Endodermal cell (in vitro differentiated cells): ENCODE measurements around the gene RUFY1. TPM values are rescaled to one million over a fixed set of nuclear protein-coding genes. Genes with fewer than 3 reads are reported as not detected.
A peak's percentile ranks its signal among the peaks of the same experiment; 100 is the strongest.

Source experiments
- DNase-seq: peaks from one replicate; pipeline ENCODE4 v3.0.0-alpha.2; 2017
- H3K27ac ChIP-seq: 2 replicates; pipeline ENCODE4 v1.5.1; 2013; ENCODE audit warnings: mild to moderate bottlenecking, low read depth, low read length, moderate library complexity
- H3K27me3 ChIP-seq: 2 replicates; pipeline ENCODE4 v1.6.1; 2013; ENCODE audit warnings: mild to moderate bottlenecking, low read length, moderate library complexity; ENCODE audit not compliant: insufficient read depth, control insufficient read depth, poor library complexity, severe bottlenecking
- H3K36me3 ChIP-seq: 2 replicates; pipeline ENCODE4 v1.7.0; 2013; ENCODE audit warnings: mild to moderate bottlenecking, low read length, moderate library complexity; ENCODE audit not compliant: control insufficient read depth, insufficient read depth
- H3K4me1 ChIP-seq: one replicate; pipeline ENCODE4 v1.7.0; 2013; ENCODE audit warnings: low read length; ENCODE audit not compliant: control insufficient read depth, insufficient read depth
- H3K4me3 ChIP-seq: 2 replicates; pipeline ENCODE4 v1.5.1; 2013; ENCODE audit warnings: mild to moderate bottlenecking, low read length, moderate library complexity
- H3K9ac ChIP-seq: 2 replicates; pipeline ENCODE4 v1.6.1; 2013; ENCODE audit warnings: mild to moderate bottlenecking, low read length, moderate library complexity; ENCODE audit not compliant: poor library complexity, severe bottlenecking; ENCODE audit errors: extremely low read depth
- H3K9me3 ChIP-seq: 2 replicates; pipeline ENCODE4 v1.6.1; 2013; ENCODE audit warnings: mild to moderate bottlenecking, low read length, moderate library complexity; ENCODE audit not compliant: control insufficient read depth
- H3K27ac Mint-ChIP-seq: 2 replicates; pipeline ENCODE4 v1.8.0; 2020; ENCODE audit warnings: mixed read lengths
- H3K27me3 Mint-ChIP-seq: 2 replicates; pipeline ENCODE4 v1.8.0; 2021; ENCODE audit warnings: mild to moderate bottlenecking, mixed read lengths; ENCODE audit not compliant: insufficient read depth
- H3K36me3 Mint-ChIP-seq: 2 replicates; pipeline ENCODE4 v1.8.0; 2020; ENCODE audit warnings: low read depth, mixed read lengths
- H3K4me1 Mint-ChIP-seq: 2 replicates; pipeline ENCODE4 v1.8.0; 2020; ENCODE audit warnings: mixed read lengths
- H3K4me3 Mint-ChIP-seq: 2 replicates; pipeline ENCODE4 v1.8.0; 2020; ENCODE audit warnings: mild to moderate bottlenecking, moderate library complexity, mixed read lengths
- H3K9me3 Mint-ChIP-seq: 2 replicates; pipeline ENCODE4 v1.8.0; 2020; ENCODE audit warnings: mild to moderate bottlenecking, mixed read lengths
- WGBS, 2 experiments: methylation state at CpG; one replicate each; pipeline versions ENCODE4 v1.1.5 to v1.1.7; 2013; ENCODE audit warnings: missing lambda C conversion rate in 2 of 2, mixed read lengths in 1 of 2; ENCODE audit not compliant: insufficient coverage in 1 of 2, insufficient read length in 1 of 2; 5-methylcytosine and 5-hydroxymethylcytosine counted together
- total RNA-seq, 2 donors: library from RNA; stranded (reverse); fragmentation: NEBNext Ultra II Directional in 1 of 2; extraction: Animal tissue kit (Norgen Biotek cat#: 25700) in 1 of 2; gene quantifications; 2 replicates in 1 of 2; 3 replicates in 1 of 2; pipeline ENCODE4 v1.2.1, GENCODE V29; 2021
- TF ChIP-seq, protein P1 (sequence below): fragments of 200-600 bp; sonication (generic); conservative IDR thresholded peaks from 2 replicates; pipeline ENCODE4 v1.5.0; 2021; ENCODE audit warnings: antibody characterized with exemption, mild to moderate bottlenecking

RUFY1 gene
- total RNA-seq, 2 donors from 2014 or later = 45.7 to 74.0 TPM

DNA sequence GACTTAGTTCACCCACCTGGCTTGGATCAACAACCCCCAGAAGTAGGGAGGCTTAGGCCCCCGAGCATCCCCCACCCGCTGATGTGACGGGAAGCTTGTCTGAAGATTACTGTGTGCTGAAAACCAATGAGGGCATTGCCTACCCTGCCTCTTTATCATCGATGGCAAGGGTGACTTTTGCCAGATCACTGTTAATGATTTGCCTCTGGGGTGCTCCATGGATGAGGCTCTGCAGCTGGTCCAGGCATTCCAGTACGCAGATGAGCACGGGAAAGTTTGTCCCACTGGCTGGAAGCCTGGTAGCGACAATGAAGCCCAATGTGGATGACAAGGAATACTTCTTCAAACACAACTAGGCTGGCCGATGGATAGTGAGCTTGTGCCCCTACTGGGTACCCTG, 22.0 kb downstream of the RUFY1 start:
- H3K9me3 ChIP-seq = no peaks in the 10 kb centered on the region
- 96 to 100% methylated on average over 4 to 8 of the region's 8 CpGs for WGBS, 2 experiments
- TF ChIP-seq, protein P1, sequence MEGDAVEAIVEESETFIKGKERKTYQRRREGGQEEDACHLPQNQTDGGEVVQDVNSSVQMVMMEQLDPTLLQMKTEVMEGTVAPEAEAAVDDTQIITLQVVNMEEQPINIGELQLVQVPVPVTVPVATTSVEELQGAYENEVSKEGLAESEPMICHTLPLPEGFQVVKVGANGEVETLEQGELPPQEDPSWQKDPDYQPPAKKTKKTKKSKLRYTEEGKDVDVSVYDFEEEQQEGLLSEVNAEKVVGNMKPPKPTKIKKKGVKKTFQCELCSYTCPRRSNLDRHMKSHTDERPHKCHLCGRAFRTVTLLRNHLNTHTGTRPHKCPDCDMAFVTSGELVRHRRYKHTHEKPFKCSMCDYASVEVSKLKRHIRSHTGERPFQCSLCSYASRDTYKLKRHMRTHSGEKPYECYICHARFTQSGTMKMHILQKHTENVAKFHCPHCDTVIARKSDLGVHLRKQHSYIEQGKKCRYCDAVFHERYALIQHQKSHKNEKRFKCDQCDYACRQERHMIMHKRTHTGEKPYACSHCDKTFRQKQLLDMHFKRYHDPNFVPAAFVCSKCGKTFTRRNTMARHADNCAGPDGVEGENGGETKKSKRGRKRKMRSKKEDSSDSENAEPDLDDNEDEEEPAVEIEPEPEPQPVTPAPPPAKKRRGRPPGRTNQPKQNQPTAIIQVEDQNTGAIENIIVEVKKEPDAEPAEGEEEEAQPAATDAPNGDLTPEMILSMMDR = no peak
- no peaks in the 10 kb centered on the region for H3K9me3 Mint-ChIP-seq
- H3K4me1 Mint-ChIP-seq = no peaks in the 10 kb centered on the region
- H3K4me3 Mint-ChIP-seq = no peak overlapping the region
- H3K27ac ChIP-seq = no peak overlapping the region
- no peak overlapping the region for H3K4me3 ChIP-seq
- H3K27me3 ChIP-seq = no peaks in the 10 kb centered on the region
- no peak overlapping the region for H3K9ac ChIP-seq
- H3K36me3 Mint-ChIP-seq = peaks cover 60% of the 10 kb centered on the region
- H3K4me1 ChIP-seq = no peaks in the 10 kb centered on the region
- peaks cover 90% of the 10 kb centered on the region for H3K36me3 ChIP-seq
- DNase-seq = no peak
- H3K27ac Mint-ChIP-seq = no peak overlapping the region
- no peaks in the 10 kb centered on the region for H3K27me3 Mint-ChIP-seq

DNA sequence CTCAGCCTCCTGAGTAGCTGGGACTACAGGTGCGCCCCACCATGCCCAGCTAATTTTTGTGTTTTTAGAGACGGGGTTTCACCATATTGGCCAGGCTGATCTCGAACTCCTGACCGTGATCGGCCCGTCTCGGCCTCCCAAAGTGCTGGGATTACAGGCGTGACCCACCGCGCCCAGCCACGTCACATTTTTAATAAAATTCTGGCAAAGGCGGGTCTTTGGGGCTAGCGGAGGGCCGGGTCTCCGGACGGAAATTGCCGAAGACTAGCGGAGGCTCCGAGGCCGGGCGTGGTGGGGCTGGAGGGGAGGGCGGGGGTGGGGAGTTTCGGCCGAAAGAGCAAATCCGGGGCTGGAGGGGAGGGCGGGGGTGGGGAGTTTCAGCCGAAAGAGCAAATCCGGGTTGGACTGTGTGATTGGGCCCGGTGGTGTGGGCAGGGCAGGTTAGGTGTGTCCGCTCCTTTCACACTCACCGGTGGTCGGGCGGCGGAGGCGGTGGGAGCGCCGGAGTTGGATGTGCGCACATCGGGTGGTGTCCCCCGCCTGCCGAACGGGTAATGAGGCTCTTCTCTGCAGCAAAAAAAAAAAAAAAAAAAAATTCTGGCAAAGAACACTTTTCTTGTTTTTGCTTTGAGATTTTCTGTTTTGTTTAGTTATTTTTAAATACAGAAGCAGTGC, 27.1 kb downstream of the RUFY1 start:
- Mint-ChIP-seq H3K36me3 (peaks cover 64% of the 10 kb centered on the region), H3K4me3 (no peak overlapping the region), H3K4me1 (no peaks in the 10 kb centered on the region), H3K9me3 (no peaks in the 10 kb centered on the region), H3K27me3 (no peaks in the 10 kb centered on the region), H3K27ac (no peak overlapping the region)
- H3K9ac ChIP-seq = no peak overlapping the region
- DNase-seq = no peak
- no peaks in the 10 kb centered on the region for H3K4me1 ChIP-seq
- TF ChIP-seq, protein P1 = no peak
- no peak overlapping the region for H3K4me3 ChIP-seq
- WGBS, 2 experiments = 96 to 97% methylated on average over 23 to 40 of the region's 42 CpGs
- H3K36me3 ChIP-seq = peaks cover 78% of the 10 kb centered on the region
- no peaks in the 10 kb centered on the region for H3K9me3 ChIP-seq
- H3K27me3 ChIP-seq = no peaks in the 10 kb centered on the region
- H3K27ac ChIP-seq = no peak overlapping the region

DNA sequence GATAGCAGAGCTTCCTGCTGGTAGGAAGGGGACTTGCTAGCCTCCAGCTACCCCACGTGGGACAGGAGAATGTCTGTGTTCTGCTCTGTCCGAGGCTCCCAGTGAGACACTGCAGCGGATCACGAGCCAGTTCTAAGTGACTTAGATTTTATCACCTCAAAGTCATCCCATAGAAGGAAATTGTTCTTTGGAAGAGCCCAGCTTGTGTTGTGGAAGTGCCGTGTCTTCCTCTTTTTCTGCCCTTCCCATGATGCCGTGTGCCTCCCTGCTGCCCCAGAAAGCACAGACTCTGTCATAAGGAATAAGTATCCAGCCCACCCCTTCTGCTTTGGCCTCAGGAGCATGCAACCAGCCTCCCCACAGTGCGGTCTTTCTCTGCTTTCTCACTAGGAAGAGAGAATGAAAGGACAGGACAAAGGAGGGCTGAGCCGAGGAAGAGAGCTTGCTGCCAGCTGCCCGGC, 35.6 kb downstream of the RUFY1 start:
- H3K4me3 Mint-ChIP-seq = no peak overlapping the region

More for the DNA sequence above, 35.6 kb downstream of the RUFY1 start:
- H3K4me1 Mint-ChIP-seq = no peaks in the 10 kb centered on the region
- DNase-seq = no peak
- Histone ChIP-seq H3K9me3 (no peaks in the 10 kb centered on the region), H3K4me3 (no peak overlapping the region), H3K36me3 (peaks cover 71% of the 10 kb centered on the region), H3K4me1 (no peaks in the 10 kb centered on the region), H3K27me3 (no peaks in the 10 kb centered on the region), H3K27ac (peak overlapping the region; percentile 95), H3K9ac (no peak overlapping the region)
- WGBS, 2 experiments = 71 to 90% methylated on average over 8 to 9 of the region's 9 CpGs
- no peaks in the 10 kb centered on the region for H3K27me3 Mint-ChIP-seq
- TF ChIP-seq, protein P1 = no peak
- no peaks in the 10 kb centered on the region for H3K9me3 Mint-ChIP-seq
- no peak overlapping the region for H3K27ac Mint-ChIP-seq
- peaks cover 62% of the 10 kb centered on the region for H3K36me3 Mint-ChIP-seq
